Fibroblast of villous mesenchyme (primary cell): ENCODE results near the gene TMEM120A. TPM values are rescaled to one million over a fixed set of nuclear protein-coding genes. Genes with fewer than 3 reads are reported as not detected.

Experiments used
- DNase-seq: peaks from one replicate; pipeline ENCODE4 v3.0.0-alpha.2; 2010; ENCODE audit warnings: low read depth
- H3K4me3 ChIP-seq: 2 replicates; pipeline ENCODE4 v1.5.1; 2011; ENCODE audit warnings: low read depth, mild to moderate bottlenecking, low read length
- total RNA-seq: library from RNA; depleted of rRNA; stranded (reverse); fragments of >200 nt; gene quantifications from 2 replicates; pipeline ENCODE4 v1.2.3, GENCODE V29; 2012
- TF ChIP-seq, protein P1 (sequence below): IDR thresholded peaks from 2 replicates; pipeline ENCODE4 v1.5.1; 2012; ENCODE audit warnings: low read depth, mild to moderate bottlenecking, low read length; ENCODE audit not compliant: insufficient read depth

Gene TMEM120A
- total RNA-seq, 1 donor, result 30.2 TPM

DNA sequence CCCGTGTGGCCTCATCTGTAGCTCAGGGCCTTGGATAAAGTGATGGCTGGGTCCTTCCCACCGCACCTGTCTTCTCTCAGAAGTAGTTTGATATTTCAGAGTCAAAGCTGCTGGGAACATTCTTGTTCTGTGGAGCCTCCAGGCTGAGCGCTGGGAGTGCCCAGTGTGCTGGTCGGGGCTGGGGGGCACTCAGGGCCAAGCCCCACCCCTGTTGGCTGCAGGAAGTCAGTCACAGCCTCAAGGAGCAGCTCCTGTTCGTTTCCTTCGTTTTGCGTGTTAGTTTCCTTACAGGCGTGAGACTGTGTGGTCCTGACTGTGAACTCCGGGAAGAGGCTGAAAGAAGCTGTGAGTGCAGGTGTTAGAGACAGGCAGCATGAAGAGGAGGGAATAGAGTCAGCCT is 46.2 kb downstream of the TMEM120A start:
- H3K4me3 ChIP-seq, result no peak overlapping the region
- TF ChIP-seq, protein P1, sequence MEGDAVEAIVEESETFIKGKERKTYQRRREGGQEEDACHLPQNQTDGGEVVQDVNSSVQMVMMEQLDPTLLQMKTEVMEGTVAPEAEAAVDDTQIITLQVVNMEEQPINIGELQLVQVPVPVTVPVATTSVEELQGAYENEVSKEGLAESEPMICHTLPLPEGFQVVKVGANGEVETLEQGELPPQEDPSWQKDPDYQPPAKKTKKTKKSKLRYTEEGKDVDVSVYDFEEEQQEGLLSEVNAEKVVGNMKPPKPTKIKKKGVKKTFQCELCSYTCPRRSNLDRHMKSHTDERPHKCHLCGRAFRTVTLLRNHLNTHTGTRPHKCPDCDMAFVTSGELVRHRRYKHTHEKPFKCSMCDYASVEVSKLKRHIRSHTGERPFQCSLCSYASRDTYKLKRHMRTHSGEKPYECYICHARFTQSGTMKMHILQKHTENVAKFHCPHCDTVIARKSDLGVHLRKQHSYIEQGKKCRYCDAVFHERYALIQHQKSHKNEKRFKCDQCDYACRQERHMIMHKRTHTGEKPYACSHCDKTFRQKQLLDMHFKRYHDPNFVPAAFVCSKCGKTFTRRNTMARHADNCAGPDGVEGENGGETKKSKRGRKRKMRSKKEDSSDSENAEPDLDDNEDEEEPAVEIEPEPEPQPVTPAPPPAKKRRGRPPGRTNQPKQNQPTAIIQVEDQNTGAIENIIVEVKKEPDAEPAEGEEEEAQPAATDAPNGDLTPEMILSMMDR, result no peak
- DNase-seq, result no peak

DNA sequence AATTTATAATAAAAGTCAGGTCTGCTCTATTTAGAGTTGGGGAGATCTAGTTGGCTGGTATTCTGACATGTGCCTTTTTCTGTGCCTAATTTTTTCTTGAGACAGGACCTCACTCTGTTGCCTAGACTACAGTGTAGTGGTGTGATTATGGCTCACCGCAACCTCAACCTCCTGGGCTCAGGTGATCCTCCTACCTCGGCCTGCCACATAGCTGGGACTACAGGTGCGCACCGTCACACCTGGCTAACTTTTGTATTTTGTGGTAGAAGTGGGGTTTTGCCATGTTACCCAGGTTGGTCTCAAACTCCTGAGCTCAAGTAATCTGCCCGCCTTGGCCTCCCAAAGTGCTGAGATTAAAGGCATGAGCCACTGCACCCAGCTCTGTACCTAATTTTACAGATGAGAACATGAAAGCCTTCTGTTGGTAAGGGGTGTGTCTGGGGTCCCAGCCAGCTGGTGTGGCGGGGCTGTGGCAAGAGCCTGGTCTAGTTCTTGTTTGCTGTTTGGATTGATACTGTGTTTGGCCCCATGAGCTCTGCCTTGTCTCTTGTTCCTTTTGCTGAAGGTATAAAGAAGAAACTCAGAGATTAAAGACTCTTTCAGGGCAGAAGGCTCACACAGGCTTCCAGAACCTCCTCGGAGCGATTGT is 48.1 kb downstream of the TMEM120A start:
- TF ChIP-seq, protein P1, result no peak
- H3K4me3 ChIP-seq, result no peak overlapping the region
- no peak for DNase-seq

- TF ChIP-seq, protein P1, result peak; percentile 13
- H3K4me3 ChIP-seq, result no peak overlapping the region
- DNase-seq, result peak; percentile 94
These were observed 48.9 kb downstream of the TMEM120A start for GRCh38 chr7:75945297-75946168.

GRCh38 chr7:75944507-75944906 is 49.9 kb downstream of the TMEM120A start:
- no peak for DNase-seq
- no peak overlapping the region for H3K4me3 ChIP-seq
- TF ChIP-seq, protein P1, result no peak

DNA sequence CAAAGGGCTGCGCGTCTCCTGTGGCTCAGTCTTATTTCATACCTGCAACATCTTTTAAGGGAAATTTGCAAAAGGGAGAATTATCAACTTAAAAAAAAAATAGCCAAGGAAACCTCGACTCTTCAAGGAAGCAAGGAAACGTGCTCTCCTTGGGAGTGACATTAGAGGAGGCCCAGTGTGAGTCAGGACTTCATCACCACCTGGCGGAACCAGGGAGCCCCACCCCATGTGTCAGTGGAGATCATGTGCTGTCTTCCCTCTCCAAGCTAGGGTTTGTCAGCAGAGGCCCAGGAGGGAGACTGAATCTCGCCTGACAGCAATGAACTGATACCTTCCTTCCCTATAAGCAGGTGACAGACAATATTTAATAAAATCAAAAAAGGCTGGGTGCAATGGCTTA is 50.5 kb downstream of the TMEM120A start:
- H3K4me3 ChIP-seq, result no peak overlapping the region
- TF ChIP-seq, protein P1, result no peak
- DNase-seq, result no peak

DNA sequence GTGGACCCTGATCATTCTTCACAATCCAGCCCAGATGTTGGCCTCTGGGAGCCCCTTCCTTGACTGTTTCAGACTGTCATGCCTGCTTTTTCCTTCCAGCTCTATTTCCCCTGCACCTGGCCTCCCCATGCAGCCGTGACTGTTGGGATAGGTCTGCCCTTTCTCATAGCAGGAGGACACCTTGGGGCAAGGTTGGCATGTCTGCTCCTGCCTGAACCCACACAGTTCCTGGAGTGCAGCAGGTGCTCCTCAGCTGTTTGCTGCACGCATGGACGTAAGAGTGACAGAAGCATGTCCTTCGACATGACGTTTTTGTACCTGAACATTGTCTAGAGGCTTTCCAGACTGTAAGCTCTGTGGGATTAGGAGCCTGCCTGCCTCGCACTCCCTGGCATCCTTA is 55.5 kb downstream of the TMEM120A start:
- no peak overlapping the region for H3K4me3 ChIP-seq
- DNase-seq, result no peak
- TF ChIP-seq, protein P1, result no peak
